Prostate gland (tissue), 2 donors: Measurements from ENCODE around the gene CBFA2T3.

Experiments used
- POLR2A ChIP-seq: fragments of 450-650 bp; IDR thresholded peaks from one replicate; pipeline ENCODE4 v1.6.1; 2016; ENCODE audit warnings: antibody characterized with exemption, mild to moderate bottlenecking
- TF ChIP-seq, protein P1 (sequence below), 4 experiments: fragments of 200-600 bp in 2 of 4; fragments of 450-650 bp in 2 of 4; sonication (generic) in 2 of 4; IDR thresholded peaks; 1 replicate in 3 of 4; 2 replicates in 1 of 4; pipeline ENCODE4 v1.5.1; 2016 to 2019; ENCODE audit warnings: antibody characterized with exemption in 4 of 4, mild to moderate bottlenecking in 2 of 4, moderate library complexity in 2 of 4

DNA sequence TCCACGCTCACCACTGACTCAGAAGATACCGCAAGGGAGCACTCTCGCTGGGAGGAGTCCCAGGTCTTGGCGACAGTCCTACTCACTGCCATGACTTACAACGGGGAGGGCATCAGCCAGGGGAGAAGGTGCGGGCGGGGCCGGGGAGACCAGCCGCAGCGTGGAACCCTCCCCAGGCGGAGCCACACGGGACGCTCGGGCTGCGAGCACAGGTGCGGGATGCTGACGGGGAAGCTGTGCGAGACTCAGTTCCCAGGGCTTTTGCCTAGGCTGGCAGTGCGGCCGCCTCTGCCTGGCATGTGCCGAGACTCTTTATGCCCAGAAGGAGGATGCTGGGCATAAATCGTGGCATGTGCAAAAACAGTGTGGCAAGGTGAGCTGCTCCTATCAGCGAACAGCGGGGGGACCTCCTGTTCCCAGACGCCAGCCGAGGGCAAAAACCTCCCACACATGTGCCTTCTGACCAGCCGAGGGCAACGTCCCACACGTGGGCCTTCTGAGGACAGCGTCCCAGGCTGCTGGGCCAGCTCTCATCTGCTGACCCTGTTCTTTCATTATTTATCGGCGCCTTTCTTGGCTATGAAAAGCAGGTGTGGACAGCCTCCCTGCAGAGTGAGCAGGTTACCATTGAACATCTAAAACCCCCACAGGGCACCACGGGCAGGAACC, 126.3 kb downstream of the CBFA2T3 start:
- TF ChIP-seq, protein P1, sequence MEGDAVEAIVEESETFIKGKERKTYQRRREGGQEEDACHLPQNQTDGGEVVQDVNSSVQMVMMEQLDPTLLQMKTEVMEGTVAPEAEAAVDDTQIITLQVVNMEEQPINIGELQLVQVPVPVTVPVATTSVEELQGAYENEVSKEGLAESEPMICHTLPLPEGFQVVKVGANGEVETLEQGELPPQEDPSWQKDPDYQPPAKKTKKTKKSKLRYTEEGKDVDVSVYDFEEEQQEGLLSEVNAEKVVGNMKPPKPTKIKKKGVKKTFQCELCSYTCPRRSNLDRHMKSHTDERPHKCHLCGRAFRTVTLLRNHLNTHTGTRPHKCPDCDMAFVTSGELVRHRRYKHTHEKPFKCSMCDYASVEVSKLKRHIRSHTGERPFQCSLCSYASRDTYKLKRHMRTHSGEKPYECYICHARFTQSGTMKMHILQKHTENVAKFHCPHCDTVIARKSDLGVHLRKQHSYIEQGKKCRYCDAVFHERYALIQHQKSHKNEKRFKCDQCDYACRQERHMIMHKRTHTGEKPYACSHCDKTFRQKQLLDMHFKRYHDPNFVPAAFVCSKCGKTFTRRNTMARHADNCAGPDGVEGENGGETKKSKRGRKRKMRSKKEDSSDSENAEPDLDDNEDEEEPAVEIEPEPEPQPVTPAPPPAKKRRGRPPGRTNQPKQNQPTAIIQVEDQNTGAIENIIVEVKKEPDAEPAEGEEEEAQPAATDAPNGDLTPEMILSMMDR (IDR thresholded peaks at IDR 0.05) = no peak
- no peak for TF ChIP-seq POLR2A
